PFSK-1 (cell line): ENCODE data around the gene TMEM163.

Experiments
- FOXP2 ChIP-seq: optimal IDR thresholded peaks from 2 replicates; pipeline ENCODE3; 2011; ENCODE audit warnings: borderline replicate concordance, control low read depth, inconsistent platforms; ENCODE audit not compliant: insufficient read depth; ENCODE audit errors: extremely low read length, extremely low read depth
- POLR2AphosphoS5 ChIP-seq: IDR thresholded peaks from 2 replicates; pipeline ENCODE4 v1.6.1; 2012; ENCODE audit warnings: low read depth, mild to moderate bottlenecking, control low read depth, low read length, moderate library complexity
- REST ChIP-seq, 2 experiments: IDR thresholded peaks; 2 replicates each; pipeline versions ENCODE4 v1.6.1 to v1.8.0; 2011 to 2012; ENCODE audit warnings: low read depth in 2 of 2, low read length in 2 of 2, control low read depth in 1 of 2, inconsistent platforms in 1 of 2, mild to moderate bottlenecking in 1 of 2, moderate library complexity in 1 of 2; ENCODE audit not compliant: insufficient read depth in 1 of 2
- SIN3A ChIP-seq: IDR thresholded peaks from 2 replicates; pipeline ENCODE4 v1.6.1; 2012; ENCODE audit warnings: mild to moderate bottlenecking, low read length, moderate library complexity, borderline replicate concordance; ENCODE audit not compliant: insufficient read depth
- TAF1 ChIP-seq: IDR thresholded peaks from 2 replicates; pipeline ENCODE4 v1.6.1; 2012; ENCODE audit warnings: low read length, control low read depth, borderline replicate concordance; ENCODE audit not compliant: insufficient read depth

TMEM163 gene

GRCh38 chr2:134411828-134412638 lies 306.8 kb downstream of the TMEM163 start:
- TF ChIP-seq POLR2AphosphoS5 (no peak), REST (IDR thresholded peaks at IDR 0.05; ENCODE audit: insufficient read depth in 1 of 2, low read depth in 2 of 2, low read length in 2 of 2) (no peak), TAF1 (no peak), FOXP2 (no peak), SIN3A (no peak)

GRCh38 chr2:134411279-134411827 lies 307.4 kb downstream of the TMEM163 start:
- TF ChIP-seq TAF1 (no peak), POLR2AphosphoS5 (no peak), FOXP2 (no peak), REST (IDR thresholded peaks at IDR 0.05; ENCODE audit: insufficient read depth in 1 of 2, low read depth in 2 of 2, low read length in 2 of 2) (no peak), SIN3A (no peak)

GRCh38 chr2:134410831-134411231 lies 308.0 kb downstream of the TMEM163 start:
- TF ChIP-seq FOXP2 = no peak
- TF ChIP-seq SIN3A = no peak
- no peak for TF ChIP-seq REST (IDR thresholded peaks at IDR 0.05; ENCODE audit: insufficient read depth in 1 of 2, low read depth in 2 of 2, low read length in 2 of 2)
- TF ChIP-seq POLR2AphosphoS5 = no peak
- TF ChIP-seq TAF1 = no peak

GRCh38 chr2:134410006-134410405 lies 308.8 kb downstream of the TMEM163 start:
- TF ChIP-seq SIN3A = no peak
- no peak for TF ChIP-seq REST (IDR thresholded peaks at IDR 0.05; ENCODE audit: insufficient read depth in 1 of 2, low read depth in 2 of 2, low read length in 2 of 2)

GRCh38 chr2:134408791-134409190 lies 310.0 kb downstream of the TMEM163 start:
- TF ChIP-seq SIN3A (no peak), FOXP2 (no peak), TAF1 (no peak), REST (IDR thresholded peaks at IDR 0.05; ENCODE audit: insufficient read depth in 1 of 2, low read depth in 2 of 2, low read length in 2 of 2) (no peak), POLR2AphosphoS5 (no peak)
